Dedifferentiated amniotic fluid mesenchymal stem cell (primary cell): ENCODE results near the gene NR4A3.
"Not testable (repeated sequence)": the region's sequence is repeated elsewhere in the genome, so short reads cannot be mapped to it uniquely, and the experiment has no call there.

Source experiments
- DNase-seq: peaks from one replicate; pipeline ENCODE4 v3.0.0-alpha.2; 2016; ENCODE audit errors: extremely low spot score

The NR4A3 gene

GRCh38 chr9:99821396-99822108 is at the start of gene NR4A3:
Gene NR4A3 (plus strand): TSS chr9:99821885. CDS start chr9:99828043, 6,158 bp downstream.
- DNase-seq = peak; percentile 95

GRCh38 chr9:99773468-99774138 is 48.1 kb upstream of the NR4A3 start:
- no peak for DNase-seq

GRCh38 chr9:99778308-99778707 is 43.4 kb upstream of the NR4A3 start:
- peak; percentile 45 for DNase-seq

GRCh38 chr9:99778836-99779235 is 42.8 kb upstream of the NR4A3 start:
- DNase-seq = no peak

GRCh38 chr9:99779277-99779676 is 42.4 kb upstream of the NR4A3 start:
- DNase-seq = no peak

GRCh38 chr9:99782349-99782748 is 39.3 kb upstream of the NR4A3 start:
- DNase-seq = not testable (repeated sequence)

- DNase-seq = no peak
Observed at GRCh38 chr9:99782962-99783718, 38.5 kb upstream of the NR4A3 start.

- no peak for DNase-seq
Observed at GRCh38 chr9:99783799-99784198, 37.9 kb upstream of the NR4A3 start.

GRCh38 chr9:99785010-99785590 is 36.6 kb upstream of the NR4A3 start:
- no peak for DNase-seq

- no peak for DNase-seq
Observed at GRCh38 chr9:99787556-99787955, 34.1 kb upstream of the NR4A3 start.

GRCh38 chr9:99793528-99793927 is 28.2 kb upstream of the NR4A3 start:
- DNase-seq = no peak

GRCh38 chr9:99796231-99796630 is 25.5 kb upstream of the NR4A3 start:
- no peak for DNase-seq

- no peak for DNase-seq
Observed at GRCh38 chr9:99801775-99802174, 19.9 kb upstream of the NR4A3 start.

- DNase-seq = no peak
Observed at GRCh38 chr9:99803694-99804093, 18.0 kb upstream of the NR4A3 start.

- DNase-seq = no peak
Observed at GRCh38 chr9:99807276-99807852, 14.3 kb upstream of the NR4A3 start.

- DNase-seq = no peak
Observed at GRCh38 chr9:99807956-99808355, 13.7 kb upstream of the NR4A3 start.

- DNase-seq = no peak
Observed at GRCh38 chr9:99808454-99808853, 13.2 kb upstream of the NR4A3 start.

- DNase-seq = no peak
Observed at GRCh38 chr9:99809586-99810319, 11.9 kb upstream of the NR4A3 start.

GRCh38 chr9:99811172-99811571 is 10.5 kb upstream of the NR4A3 start:
- DNase-seq = no peak

GRCh38 chr9:99811598-99812383 is 9.9 kb upstream of the NR4A3 start:
- DNase-seq = no peak
